GM21367 (cell line): ENCODE results near the gene ATRN.

Experiments
- ATAC-seq: cut with Tn5 transposase; IDR thresholded peaks from one replicate; pipeline ENCODE4 v1.9.1; 2021; ENCODE audit not compliant: unreplicated experiment

Gene ATRN

DNA sequence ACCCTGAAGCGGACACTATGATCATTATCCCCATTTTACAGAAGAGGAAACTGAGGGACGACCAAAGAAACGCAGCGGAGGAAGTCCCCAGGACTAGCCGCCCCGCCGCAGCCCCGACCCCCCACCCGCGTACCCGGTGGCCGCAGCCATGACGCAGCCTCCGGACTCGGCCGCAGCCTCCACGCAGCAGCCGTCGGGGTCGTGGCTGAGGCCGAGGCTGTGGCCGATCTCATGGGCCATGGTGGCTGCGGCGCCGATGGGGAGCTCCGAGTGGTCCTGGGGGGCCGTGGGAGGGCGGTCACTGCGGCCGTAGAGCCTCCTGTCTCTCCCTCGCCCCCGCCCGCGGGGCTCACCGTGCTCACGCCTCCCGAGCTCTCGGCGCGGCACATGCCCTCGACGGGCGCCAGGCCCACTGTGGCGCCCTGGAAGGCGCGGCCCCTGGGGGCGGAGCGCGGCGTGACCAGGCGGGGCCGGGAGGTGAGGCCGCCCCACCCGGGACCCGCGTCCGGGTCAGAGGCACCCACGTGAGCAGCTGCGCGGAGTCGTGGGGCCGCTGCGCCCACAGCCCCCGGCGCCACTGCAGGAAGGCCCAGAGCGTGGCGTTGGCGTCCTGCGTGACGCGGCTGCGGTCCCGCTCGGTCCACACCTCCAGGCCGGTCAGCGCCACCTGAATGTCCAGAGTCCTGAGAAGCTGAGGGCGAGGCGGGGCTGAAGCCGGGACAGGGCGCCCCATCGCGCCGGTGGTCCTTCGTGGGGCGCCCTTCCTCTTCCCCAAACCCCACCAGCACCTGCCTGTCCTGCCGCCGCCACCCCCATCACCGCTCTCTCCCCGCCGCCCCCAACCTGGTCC lies 202.6 kb downstream of the ATRN start:
- no peak for ATAC-seq

DNA sequence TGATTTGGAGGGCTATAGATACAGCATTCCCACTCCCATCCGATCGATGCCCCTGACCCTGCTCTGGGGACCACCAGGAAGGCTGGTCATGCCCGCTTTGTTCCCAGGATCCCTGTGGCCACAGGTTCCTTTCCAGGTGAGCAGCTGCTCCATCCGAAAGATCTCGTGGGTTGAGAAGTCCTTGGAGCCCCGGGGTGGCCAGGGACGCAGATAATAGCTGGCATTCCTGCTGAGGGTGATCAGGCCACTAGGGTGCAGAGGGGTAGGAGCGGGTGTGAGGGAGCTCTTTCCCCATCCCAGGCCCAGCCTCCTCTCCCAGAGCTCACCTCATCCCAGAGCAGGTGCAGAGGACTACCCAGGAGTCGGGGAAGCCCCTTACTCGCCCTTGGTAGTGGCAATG lies 203.6 kb downstream of the ATRN start:
- no peak for ATAC-seq

DNA sequence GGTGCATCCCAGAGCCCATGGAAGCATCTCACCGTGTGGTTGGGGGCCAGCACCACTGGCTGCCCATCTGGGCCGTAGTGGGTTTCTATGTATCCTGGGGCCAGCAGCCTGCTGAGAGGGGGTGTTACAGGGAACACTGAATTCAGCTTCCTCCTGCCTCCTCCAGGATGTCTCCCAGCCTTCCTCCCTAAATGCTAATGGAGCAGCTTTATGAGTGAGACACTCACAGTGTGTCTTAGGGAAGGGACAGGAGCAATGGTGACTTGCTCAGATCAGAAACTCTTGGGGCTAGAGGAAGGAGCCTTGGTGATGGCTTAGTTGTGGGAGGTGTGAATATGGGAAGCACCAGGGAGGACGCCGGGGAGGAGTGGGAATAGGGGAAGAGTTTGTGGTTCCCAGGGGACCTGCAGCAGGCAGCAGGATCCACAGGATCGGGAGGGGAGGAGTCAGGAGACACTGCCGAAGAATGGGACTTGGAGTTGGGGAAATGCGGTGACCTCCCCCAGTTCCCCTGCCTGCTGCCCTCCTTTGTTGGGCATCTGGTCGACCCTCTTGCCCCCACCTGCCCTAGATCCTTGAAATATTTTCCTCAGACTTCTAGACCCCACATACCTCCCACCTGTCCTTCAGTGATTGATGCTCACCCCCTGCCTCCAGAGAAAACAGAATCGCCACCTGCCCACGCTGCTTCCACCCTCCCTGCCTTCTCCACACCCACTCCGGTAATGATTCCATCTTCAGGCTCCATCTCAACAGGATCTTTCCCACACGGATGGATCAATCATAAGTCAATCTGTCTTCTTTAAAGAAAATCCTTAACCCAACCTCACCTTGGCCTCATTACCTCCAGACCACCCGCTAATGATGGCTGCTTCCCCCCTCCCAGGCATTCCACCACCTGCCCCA lies 204.4 kb downstream of the ATRN start:
- ATAC-seq = no peak

DNA sequence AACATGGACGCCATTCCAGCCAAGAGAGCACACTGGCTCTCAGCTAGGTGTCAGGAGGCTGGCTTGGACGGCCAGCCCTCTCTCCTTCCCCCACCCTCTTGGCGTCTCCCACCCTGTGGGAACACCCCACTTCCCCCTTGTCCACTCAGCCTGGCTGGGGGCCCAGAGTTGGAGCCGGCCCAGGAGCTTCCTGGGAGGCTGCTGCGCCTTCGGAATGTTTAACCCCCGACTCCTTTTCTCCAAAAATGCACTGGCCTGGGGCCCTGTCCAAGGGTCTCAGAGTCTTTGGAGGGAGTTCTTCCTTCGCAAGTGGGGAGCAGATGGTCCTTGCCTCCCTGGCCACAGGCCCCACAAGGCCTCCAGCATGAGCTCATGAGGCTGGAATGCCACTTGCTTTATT lies 206.9 kb downstream of the ATRN start:
- ATAC-seq = no peak

DNA sequence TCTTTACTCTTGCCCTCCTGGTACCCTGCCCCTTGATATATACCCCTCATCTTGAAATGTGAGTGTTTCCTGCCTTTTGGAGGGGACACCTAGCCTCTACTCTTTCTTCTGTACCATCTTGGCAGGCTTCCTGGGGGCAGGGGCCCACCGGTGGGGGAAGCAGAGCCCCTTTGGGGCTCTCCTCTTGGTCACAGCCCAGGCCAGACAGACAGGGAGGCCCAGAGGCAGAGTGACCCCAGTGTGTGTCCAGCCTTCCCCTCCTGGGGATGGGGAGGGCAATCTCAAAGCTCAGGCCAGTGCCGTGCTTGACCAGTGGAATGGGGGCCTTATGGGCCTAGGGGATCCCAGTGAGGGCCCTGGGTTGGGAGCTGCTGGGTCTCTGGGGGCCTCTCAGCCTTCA lies 207.4 kb downstream of the ATRN start:
- ATAC-seq = no peak

- no peak for ATAC-seq
Measured at GRCh38 chr20:3678856-3679720, 208.3 kb downstream of the ATRN start.

- ATAC-seq = no peak
Measured at GRCh38 chr20:3679749-3680700, 209.2 kb downstream of the ATRN start.

- ATAC-seq = no peak
Measured at GRCh38 chr20:3680701-3681351, 210.0 kb downstream of the ATRN start.

GRCh38 chr20:3681352-3681930 lies 210.6 kb downstream of the ATRN start:
- ATAC-seq = no peak

DNA sequence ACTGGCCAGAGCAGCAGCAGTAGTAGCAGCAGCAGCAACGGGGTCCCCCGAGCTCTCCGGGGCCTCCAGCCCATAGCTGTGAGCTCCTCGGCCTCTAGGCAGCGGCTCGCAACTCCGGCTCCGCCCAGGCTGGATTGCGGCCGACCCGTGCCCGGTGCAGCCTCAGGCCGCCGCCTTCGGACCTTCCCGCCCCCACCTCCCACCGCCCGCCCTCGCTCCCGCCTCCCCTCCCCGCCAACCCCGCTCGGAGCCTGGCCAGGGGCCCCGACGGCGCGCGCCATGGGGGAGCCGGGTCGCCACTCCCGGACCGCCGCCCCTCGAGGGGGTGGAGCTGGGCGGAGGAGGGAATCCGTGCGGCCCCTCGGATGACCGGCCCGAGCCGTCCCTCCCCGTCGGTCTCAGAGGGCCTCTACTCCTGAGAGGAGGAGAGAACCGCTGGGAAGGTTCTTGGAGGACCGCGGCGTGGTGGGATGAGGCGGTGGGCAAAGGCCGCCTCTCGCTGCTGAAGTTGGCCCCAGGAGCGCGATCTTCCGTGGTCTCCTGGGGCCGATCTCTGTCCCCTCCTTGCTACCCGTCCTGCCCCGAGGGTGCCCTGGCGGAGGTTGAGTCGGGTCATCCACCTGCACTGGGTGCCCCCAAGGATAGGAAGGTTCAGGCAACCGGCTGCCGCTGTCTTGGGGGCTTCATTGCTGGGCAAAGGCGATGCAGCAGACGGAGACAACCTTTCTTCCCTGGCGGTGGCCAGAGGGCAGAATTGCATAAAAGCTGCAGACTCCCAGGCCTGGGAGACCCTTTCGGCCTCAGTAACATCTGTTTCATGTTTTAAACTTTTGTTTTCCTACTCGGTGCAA lies 211.3 kb downstream of the ATRN start, which contains the start of gene ADAM33:
Gene ADAM33, minus strand, starts transcription at position 80 of the 851 bp plus-strand sequence. Its CDS starts 6 bp downstream, at position 74.
- no peak for ATAC-seq

GRCh38 chr20:3685341-3685740 lies 214.5 kb downstream of the ATRN start:
- no peak for ATAC-seq

DNA sequence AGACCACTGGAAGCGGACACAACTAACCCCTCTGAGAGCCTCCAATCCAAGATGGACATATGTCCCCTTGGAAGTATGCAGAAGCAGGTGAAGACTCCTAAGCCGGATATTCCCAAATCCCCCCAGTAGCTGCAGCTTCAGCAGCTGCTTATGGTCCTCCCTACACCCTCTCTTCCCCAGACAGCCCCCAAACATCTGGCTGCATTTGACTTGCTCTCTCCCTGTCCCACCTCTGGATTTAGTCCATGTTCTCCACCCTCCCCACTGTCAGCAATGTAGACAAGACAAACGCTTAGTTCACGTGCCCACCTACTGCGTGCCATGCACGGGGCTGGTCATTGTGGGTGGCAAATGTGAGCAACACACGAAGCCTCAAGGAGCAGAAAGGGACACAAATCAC lies 215.6 kb downstream of the ATRN start:
- no peak for ATAC-seq

GRCh38 chr20:3686867-3687321 lies 216.1 kb downstream of the ATRN start:
- ATAC-seq = no peak

DNA sequence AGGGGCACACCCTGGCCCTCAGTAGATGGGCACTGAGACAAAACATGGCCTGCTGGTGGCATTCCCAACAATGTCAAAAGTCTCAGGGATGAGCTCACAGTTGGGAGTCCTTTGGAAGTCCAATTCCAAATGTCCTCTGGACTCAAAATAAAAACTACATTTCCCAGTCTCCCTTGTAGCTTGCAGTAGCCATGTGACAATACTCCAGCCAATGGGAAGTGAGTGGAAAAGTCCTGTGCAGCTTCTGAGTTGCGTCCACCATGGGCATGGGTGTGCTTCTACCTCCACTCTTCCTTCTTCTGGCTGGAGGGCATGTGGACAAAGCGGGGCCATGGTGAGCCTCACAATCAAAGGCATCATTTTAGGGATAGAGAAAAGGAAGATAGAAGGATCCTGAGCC lies 216.8 kb downstream of the ATRN start:
- ATAC-seq = no peak

DNA sequence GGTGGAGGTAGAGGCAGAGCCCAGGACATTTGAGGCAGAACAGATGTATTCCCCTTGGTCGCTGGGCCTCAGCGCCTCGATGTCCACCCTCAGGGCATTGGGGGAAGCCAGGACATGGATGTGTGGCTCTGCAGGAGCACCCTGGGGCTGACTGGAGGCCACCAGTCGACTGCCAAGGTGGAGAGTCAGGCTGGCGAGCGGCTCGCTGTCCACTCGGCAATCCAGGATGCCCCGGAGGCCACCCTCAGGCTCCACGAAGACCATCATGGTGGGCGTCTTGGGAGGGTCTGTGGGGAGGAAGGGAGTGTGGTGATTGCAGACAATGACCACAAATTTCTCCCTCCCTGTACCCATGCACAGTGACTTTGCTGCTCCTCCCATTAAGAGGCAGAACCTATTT lies 219.2 kb downstream of the ATRN start:
- ATAC-seq = no peak

- no peak for ATAC-seq
Measured at GRCh38 chr20:3690413-3690812, 219.6 kb downstream of the ATRN start.

DNA sequence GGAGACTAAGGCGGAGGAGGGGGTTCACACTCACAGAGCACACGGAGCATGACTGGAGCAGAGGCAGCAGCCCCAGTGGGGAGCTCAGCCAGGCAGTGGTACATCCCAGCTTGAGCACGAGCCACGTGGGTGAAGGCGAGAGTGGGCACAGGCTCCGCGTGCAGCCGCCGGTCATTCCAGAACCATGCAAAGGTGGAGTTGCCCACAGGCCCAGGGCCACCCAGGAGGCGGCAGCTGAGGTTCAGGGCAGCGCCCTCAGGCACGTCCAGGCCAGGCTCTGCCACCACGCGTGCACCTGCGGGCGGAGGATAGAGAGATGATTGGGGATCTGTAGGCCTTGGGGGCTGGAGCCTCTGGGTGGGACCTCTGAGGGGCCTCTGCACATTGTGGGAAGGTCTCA lies 220.5 kb downstream of the ATRN start:
- ATAC-seq = no peak

- ATAC-seq = no peak
Measured at GRCh38 chr20:3691897-3692296, 221.1 kb downstream of the ATRN start.
